ENCODE data around the gene IER3.
"Not testable (repeated sequence)": the region's sequence is repeated elsewhere in the genome, so short reads cannot be mapped to it uniquely, and the experiment has no call there.

Gene IER3

DNA sequence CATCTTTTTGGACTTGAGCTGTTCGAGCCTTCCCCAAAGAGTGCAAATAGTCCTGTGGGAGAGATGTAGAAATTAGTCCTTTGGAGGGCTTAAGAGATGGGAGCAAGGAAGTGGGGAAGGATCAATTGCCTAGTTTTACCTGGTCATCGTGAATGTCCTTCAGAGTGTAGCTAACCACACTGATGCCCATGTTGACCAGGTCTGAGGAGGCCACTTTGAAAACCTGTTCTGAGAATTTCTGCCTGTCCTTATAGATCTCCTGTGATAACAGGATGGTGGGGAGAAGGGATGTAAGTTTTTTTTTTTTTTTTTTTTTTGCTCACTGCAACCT lies 3.8 kb downstream of the IER3 start:
- no peak overlapping the region for H3K27ac ChIP-seq (ENCODE audit: low read depth, low read length)

DNA sequence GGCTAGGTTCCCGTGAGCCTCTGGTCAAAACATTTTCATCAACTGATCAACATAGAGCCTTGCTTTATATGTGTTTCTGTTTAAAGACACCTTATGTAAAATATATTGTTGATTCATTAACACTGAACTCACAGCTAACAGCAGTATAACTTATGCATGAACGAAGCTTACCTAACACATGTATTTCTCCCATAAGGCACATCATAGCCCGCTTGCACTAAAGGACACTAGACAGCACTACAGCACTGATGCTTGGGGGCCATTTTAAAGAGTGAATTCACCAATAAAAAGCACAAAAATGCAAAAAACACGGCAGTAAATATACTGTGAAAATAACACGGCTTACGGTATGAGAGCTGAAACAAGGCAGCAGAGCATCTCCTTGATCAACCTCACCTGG lies 5.8 kb downstream of the IER3 start:
- H3K36me3 ChIP-seq (ENCODE audit: control insufficient read depth, insufficient read depth, low read length) = peaks cover 47% of the 10 kb centered on the region
- no peak overlapping the region for H3K9ac ChIP-seq (ENCODE audit: low read length)
- H3K27ac ChIP-seq (ENCODE audit: low read depth, low read length) = no peak overlapping the region
- no peaks in the 10 kb centered on the region for H3K27me3 ChIP-seq (ENCODE audit: control insufficient read depth, insufficient read depth, low read length)
- no peak overlapping the region for H3K4me3 ChIP-seq (ENCODE audit: low read length)
- peaks cover 16% of the 10 kb centered on the region for H3K4me1 ChIP-seq (ENCODE audit: control insufficient read depth, insufficient read depth, low read length)

More for the DNA sequence above, 3.8 kb downstream of the IER3 start:
- Histone ChIP-seq H3K9ac (ENCODE audit: low read length) (no peak overlapping the region), H3K4me1 (ENCODE audit: control insufficient read depth, insufficient read depth, low read length) (peaks cover 16% of the 10 kb centered on the region), H3K4me3 (ENCODE audit: low read length) (no peak overlapping the region), H3K36me3 (ENCODE audit: control insufficient read depth, insufficient read depth, low read length) (peaks cover 36% of the 10 kb centered on the region), H3K27me3 (ENCODE audit: control insufficient read depth, insufficient read depth, low read length) (no peaks in the 10 kb centered on the region)

DNA sequence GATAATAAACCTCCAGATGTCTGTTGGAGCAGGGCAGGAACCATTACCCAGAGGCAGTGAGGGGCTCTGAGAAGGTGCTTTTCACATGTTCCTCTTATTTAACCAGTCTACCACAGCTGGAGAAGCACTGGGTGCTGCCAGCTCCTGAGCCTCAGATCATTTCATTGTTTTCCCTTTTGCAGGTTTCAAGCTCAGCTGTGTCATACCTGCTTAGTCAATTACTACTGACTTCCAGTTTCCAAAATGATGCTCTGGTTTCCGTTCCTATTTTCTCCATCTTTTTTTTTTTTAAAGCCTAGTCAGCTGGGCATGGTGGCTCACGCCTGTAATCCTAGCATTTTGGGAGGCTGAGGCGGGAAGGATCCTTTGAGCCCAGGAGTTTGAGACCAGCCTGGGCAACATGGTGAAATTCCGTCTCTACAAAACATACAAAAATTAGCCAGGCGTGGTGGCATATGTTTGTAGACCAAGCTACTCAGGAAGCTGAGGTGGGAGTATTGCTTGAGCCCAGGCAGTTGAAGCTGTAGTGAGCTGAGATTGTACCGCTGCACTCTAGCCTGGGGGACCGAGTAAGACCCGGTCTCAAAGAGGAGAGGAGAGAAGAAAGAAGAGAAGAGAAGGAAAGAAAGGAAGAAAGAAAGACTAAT lies 8.6 kb downstream of the IER3 start:
- Histone ChIP-seq H3K4me3 (ENCODE audit: low read length) (no peak overlapping the region), H3K27me3 (ENCODE audit: control insufficient read depth, insufficient read depth, low read length) (no peaks in the 10 kb centered on the region), H3K9ac (ENCODE audit: low read length) (no peak overlapping the region), H3K4me1 (ENCODE audit: control insufficient read depth, insufficient read depth, low read length) (peaks cover 4% of the 10 kb centered on the region), H3K27ac (ENCODE audit: low read depth, low read length) (no peak overlapping the region), H3K36me3 (ENCODE audit: control insufficient read depth, insufficient read depth, low read length) (peaks cover 46% of the 10 kb centered on the region)

DNA sequence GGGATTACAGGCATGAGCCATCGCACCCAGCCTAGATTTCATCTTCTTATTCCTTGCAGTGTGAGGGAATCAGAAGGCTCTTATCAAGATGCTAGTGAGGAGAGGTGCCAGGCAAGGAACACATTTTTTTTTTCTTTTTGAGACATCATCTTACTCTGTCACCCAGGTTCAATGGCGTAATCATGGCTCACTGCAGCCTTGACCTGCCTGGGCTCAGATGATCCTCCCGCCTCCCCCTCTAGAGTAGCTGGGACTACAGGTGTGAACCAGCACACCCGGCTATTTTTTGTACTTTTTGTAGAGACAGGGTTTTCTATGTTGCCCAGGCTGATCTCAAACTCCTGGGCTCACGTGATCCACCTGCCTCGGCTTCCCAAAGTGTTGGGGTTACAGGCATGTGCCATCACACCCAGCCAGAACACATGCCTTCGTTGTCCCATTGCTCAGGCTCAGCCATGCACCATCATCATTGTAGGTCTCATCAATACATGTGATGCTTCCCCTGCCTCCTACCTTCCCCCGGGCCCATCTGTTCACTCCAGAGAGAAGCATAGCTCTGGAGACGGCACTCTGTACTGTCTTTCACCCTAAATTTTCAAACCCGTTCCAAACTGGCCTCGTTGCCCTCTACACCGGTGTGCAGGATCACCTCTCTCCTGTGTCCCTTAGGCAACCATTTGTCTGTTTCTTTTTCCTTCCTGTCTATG lies 12.0 kb downstream of the IER3 start:
- Histone ChIP-seq H3K4me3 (ENCODE audit: low read length) (no peak overlapping the region), H3K27me3 (ENCODE audit: control insufficient read depth, insufficient read depth, low read length) (no peaks in the 10 kb centered on the region), H3K4me1 (ENCODE audit: control insufficient read depth, insufficient read depth, low read length) (peaks cover 2% of the 10 kb centered on the region), H3K27ac (ENCODE audit: low read depth, low read length) (no peak overlapping the region), H3K9ac (ENCODE audit: low read length) (no peak overlapping the region), H3K36me3 (ENCODE audit: control insufficient read depth, insufficient read depth, low read length) (peaks cover 41% of the 10 kb centered on the region)

DNA sequence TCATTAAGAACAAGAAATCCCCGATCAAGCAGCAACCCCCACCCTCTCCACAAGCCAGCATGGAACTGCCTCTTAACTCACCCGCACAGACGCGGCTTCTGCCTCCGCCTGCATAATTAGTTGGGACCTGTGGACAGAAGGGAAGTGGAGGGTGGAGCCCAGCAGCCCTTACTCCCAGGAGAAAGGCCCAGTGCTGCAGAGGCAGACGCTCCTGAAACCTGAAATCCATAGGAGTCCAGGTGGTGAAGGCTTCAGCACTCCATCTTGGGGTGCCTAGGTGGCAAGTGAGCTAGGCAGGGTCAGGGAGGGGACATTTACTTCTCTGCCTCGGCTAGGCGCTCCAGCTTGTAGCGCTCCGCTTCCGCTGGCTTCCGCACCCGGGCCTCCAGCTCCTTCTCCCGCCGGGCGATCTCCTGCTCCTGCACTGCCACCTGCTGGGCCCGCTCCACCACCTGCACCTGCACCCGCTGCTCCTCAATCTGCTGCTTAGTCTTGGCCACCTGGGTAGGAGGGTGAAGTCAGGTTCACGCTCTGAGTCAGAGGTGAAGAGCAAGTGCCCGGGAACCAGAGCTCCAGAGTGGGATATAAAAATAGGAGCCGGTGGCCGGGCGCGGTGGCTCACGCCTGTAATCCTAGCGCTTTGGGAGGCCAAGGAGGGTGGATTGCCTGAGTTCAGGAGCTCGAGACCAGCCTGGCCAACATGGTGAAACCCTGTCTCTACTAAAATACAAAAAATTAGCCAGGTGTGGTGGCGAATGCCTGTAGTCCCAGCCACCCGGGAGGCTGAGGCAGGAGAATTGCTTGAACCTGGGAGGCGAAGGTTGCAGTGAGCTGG lies 13.5 kb downstream of the IER3 start:
- H3K36me3 ChIP-seq (ENCODE audit: control insufficient read depth, insufficient read depth, low read length) = peaks cover 43% of the 10 kb centered on the region
- no peak overlapping the region for H3K4me3 ChIP-seq (ENCODE audit: low read length)
- peaks cover 2% of the 10 kb centered on the region for H3K4me1 ChIP-seq (ENCODE audit: control insufficient read depth, insufficient read depth, low read length)
- H3K27me3 ChIP-seq (ENCODE audit: control insufficient read depth, insufficient read depth, low read length) = no peaks in the 10 kb centered on the region
- H3K27ac ChIP-seq (ENCODE audit: low read depth, low read length) = no peak overlapping the region
- H3K9ac ChIP-seq (ENCODE audit: low read length) = no peak overlapping the region

DNA sequence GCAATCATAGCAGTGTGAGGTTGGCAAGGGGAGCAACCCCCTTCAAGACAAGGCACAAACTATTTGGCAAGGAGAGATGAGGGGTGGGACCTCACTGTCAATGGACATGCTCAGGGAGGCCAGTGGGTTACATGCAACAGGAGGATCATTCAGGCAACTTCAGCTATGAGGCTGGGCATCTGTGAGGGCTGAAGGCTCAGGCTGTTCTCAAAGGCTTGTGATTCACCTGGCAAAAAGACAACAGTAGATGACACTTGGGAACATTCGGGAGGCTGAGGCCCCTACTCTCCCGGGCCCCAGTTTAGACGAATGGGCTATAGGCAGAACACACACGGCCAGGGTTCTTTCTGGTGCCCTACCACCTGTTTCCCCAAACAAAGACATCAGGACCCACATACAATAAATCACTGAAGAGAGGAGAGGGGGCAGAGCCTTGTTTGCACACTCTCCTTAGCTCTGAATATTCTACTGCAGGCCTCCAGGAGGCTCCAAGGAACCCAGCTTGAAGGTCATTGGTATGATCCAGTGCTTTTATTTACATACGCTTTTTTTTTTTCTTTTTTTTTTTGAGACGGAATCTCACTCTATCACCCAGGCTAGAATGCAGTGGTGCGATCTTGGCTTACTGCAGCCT lies 16.3 kb downstream of the IER3 start:
- peaks cover 2% of the 10 kb centered on the region for H3K4me1 ChIP-seq (ENCODE audit: control insufficient read depth, insufficient read depth, low read length)
- H3K27me3 ChIP-seq (ENCODE audit: control insufficient read depth, insufficient read depth, low read length) = no peaks in the 10 kb centered on the region
- H3K4me3 ChIP-seq (ENCODE audit: low read length) = no peak overlapping the region
- H3K9ac ChIP-seq (ENCODE audit: low read length) = no peak overlapping the region
- peak overlapping the region; percentile 25 for H3K27ac ChIP-seq (ENCODE audit: low read depth, low read length)
- H3K36me3 ChIP-seq (ENCODE audit: control insufficient read depth, insufficient read depth, low read length) = peaks cover 52% of the 10 kb centered on the region

DNA sequence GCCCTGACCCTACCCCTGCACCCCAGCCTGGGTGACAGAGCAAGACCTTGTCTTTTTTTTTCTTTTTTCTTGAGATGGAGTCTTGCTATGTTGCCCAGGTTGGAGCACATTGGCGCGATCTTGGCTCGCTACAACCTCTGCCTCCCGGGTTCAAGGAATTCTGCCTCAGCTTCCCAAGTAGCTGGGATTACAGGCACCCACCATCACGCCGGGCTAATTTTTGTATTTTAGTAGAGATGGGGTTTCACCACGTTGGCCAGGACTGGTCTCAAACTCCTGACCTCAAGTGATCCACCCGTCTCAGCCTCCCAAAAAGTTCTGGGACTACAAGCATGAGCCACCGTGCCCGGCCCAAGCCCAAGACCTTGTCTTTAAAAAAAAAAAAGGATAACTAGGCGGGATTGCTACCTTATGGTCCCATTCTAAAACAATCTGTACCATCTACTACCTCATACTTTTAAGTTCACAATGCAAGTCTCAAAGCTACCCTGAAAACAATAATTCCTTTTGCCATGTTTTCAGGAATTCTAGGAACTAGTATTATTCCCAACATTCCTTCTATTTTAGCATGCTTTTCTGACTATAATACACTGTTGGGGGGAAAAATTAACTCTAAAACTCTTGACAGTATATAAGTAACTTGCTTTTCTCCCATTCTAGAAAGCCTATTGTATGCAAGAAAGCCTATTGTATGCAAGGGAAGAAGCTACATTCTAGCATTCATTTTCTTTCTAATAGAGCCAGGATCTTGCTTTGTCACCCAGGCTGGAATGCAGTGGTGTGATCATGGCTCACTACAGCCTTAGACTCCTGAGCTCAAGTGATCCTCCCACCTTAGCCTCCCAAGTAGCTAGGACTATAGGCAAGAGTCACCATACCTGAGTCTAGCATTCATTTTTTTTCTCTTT lies 17.6 kb downstream of the IER3 start:
- H3K4me1 ChIP-seq (ENCODE audit: control insufficient read depth, insufficient read depth, low read length) = peaks cover 2% of the 10 kb centered on the region
- H3K27me3 ChIP-seq (ENCODE audit: control insufficient read depth, insufficient read depth, low read length) = no peaks in the 10 kb centered on the region
- H3K4me3 ChIP-seq (ENCODE audit: low read length) = no peak overlapping the region
- no peak overlapping the region for H3K9ac ChIP-seq (ENCODE audit: low read length)
- peaks cover 51% of the 10 kb centered on the region for H3K36me3 ChIP-seq (ENCODE audit: control insufficient read depth, insufficient read depth, low read length)
- H3K27ac ChIP-seq (ENCODE audit: low read depth, low read length) = no peak overlapping the region

DNA sequence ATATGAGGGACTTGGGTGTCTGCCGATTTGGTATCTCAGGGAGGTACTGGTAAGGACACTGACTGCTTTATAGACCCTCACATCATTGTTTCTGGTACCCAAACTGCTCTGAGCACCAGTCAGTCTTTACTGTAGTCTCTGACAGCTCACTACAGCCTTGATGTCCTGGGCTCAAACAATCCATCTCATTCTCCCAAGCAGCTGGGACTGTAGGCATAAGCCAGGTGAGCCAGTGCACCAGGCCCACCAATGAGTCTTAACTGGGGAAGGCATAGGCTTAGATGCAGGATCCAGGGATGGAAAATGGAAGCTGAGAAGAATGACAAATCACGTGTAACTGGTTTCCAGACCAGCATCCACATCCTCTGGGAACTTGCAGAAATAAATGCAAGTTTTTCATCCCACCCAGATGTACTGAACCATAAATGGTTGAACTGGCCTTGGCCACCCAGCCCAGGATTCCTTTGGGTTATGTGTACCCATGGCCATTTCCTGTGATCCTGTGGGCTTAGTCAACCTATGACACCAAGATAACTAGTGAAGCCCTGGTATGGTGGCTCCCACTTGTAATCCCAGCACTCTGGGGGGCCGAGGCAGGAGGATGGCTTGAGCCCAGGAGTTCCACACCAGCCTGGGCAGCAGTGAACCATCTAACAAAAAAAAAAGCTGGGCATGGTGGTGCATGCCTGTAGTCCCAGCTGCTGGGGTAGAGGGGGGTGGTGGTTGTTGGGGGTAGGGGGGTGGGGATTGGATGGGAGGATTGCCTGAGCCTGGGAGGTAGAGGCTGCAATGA lies 18.4 kb downstream of the IER3 start:
- Histone ChIP-seq H3K9ac (ENCODE audit: low read length) (no peak overlapping the region), H3K27ac (ENCODE audit: low read depth, low read length) (peak overlapping the region; percentile 33), H3K27me3 (ENCODE audit: control insufficient read depth, insufficient read depth, low read length) (no peaks in the 10 kb centered on the region), H3K4me1 (ENCODE audit: control insufficient read depth, insufficient read depth, low read length) (peaks cover 2% of the 10 kb centered on the region), H3K4me3 (ENCODE audit: low read length) (no peak overlapping the region), H3K36me3 (ENCODE audit: control insufficient read depth, insufficient read depth, low read length) (peaks cover 47% of the 10 kb centered on the region)

DNA sequence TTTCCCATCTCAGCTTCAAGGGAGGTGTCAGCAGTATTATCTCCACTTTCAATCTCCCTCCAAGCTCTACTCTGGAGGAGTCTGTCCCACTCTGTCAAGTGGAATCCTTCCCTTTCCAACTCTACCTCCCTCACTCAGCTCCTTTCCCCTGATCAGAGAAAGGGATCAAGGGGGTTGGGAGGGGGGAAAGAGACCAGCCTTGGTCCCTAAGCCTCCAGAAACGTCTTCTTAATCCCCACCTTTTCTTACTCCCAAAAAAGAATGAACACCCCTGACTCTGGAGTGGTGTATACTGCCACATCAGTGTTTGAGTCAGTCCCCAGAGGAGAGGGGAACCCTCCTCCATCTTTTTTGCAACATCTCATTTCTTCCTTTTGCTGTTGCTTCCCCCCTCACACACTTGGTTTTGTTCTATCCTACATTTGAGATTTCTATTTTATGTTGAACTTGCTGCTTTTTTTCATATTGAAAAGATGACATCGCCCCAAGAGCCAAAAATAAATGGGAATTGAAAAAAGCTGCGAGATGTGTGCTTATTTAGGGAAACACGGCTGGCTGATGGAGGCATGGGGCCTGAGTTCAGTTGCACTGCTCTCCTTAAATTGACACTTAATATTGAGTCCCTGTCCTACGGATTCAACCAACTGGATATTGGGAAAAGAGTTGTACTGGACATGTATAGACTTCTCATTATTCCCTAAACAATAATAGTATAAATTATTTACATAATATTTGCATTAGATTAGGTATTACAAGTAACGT lies 19.3 kb downstream of the IER3 start:
- Histone ChIP-seq H3K4me1 (ENCODE audit: control insufficient read depth, insufficient read depth, low read length) (no peaks in the 10 kb centered on the region), H3K4me3 (ENCODE audit: low read length) (no peak overlapping the region), H3K9ac (ENCODE audit: low read length) (no peak overlapping the region), H3K36me3 (ENCODE audit: control insufficient read depth, insufficient read depth, low read length) (peaks cover 44% of the 10 kb centered on the region), H3K27me3 (ENCODE audit: control insufficient read depth, insufficient read depth, low read length) (no peaks in the 10 kb centered on the region), H3K27ac (ENCODE audit: low read depth, low read length) (no peak overlapping the region)

DNA sequence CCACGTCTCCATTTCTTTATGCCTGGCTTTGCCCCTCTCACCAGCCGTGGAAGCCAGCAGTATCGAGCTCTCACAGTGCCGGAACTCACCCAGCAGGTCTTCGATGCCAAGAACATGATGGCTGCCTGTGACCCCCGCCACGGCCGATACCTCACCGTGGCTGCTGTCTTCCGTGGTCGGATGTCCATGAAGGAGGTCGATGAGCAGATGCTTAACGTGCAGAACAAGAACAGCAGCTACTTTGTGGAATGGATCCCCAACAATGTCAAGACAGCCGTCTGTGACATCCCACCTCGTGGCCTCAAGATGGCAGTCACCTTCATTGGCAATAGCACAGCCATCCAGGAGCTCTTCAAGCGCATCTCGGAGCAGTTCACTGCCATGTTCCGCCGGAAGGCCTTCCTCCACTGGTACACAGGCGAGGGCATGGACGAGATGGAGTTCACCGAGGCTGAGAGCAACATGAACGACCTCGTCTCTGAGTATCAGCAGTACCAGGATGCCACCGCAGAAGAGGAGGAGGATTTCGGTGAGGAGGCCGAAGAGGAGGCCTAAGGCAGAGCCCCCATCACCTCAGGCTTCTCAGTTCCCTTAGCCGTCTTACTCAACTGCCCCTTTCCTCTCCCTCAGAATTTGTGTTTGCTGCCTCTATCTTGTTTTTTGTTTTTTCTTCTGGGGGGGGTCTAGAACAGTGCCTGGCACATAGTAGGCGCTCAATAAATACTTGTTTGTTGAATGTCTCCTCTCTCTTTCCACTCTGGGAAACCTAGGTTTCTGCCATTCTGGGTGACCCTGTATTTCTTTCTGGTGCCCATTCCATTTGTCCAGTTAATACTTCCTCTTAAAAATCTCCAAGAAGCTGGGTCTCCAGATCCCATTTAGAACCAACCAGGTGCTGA lies 20.3 kb downstream of the IER3 start:
- not testable (repeated sequence) for H3K9ac ChIP-seq (ENCODE audit: low read length); H3K4me3 ChIP-seq (ENCODE audit: low read length); H3K4me1 ChIP-seq (ENCODE audit: control insufficient read depth, insufficient read depth, low read length); H3K27me3 ChIP-seq (ENCODE audit: control insufficient read depth, insufficient read depth, low read length); H3K27ac ChIP-seq (ENCODE audit: low read depth, low read length)
- peaks cover 35% of the 10 kb centered on the region for H3K36me3 ChIP-seq (ENCODE audit: control insufficient read depth, insufficient read depth, low read length)

Measured in rectal smooth muscle tissue (tissue), 1 donor.